IMR-90 (cell line): ENCODE measurements around the gene SYTL2. TPM values are rescaled to one million over a fixed set of nuclear protein-coding genes. Genes with fewer than 3 reads are reported as not detected.

ENCODE experiments used
- ATAC-seq: fragments of 200-7000 bp; cut with Tn5 transposase; 2 replicates; pipeline ENCODE4 v1.9.1; 2020; ENCODE audit warnings: low read depth, mild to moderate bottlenecking, moderate library complexity
- BruUV-seq: library from RNA; stranded (reverse); fragments of 400-500 nt; replicated peaks from 2 replicates; lab custom pipeline; 2021; lab: Mats Ljungman, UMichigan
- CTCF ChIA-PET: fragments of 300-600 bp; formaldehyde crosslinking; extraction: SDS; loops from one replicate; lab custom pipeline; 2021; ENCODE audit warnings: antibody characterized with exemption; lab: Yijun Ruan, JAX
- POLR2A ChIA-PET: fragments of 300-600 bp; sonication (Branson Sonifier 250); formaldehyde crosslinking; loops from one replicate; lab custom pipeline; 2022; ENCODE audit warnings: antibody characterized with exemption; ENCODE audit not compliant: unreplicated experiment; lab: Charles Lee
- DNase-seq: peaks from one replicate; pipeline ENCODE4 v3.0.0; 2013
- H2AFZ ChIP-seq: replicated peaks from 2 replicates; pipeline ENCODE3; 2013; ENCODE audit warnings: low read length, mild to moderate bottlenecking; ENCODE audit not compliant: poor library complexity
- H2AK5ac ChIP-seq: 2 replicates; pipeline ENCODE4 v1.6.1; 2013; ENCODE audit warnings: low read depth, low read length, inconsistent platforms
- H2AK9ac ChIP-seq: replicated peaks from 2 replicates; pipeline ENCODE3; 2013; ENCODE audit warnings: mild to moderate bottlenecking, low read depth, low read length, moderate library complexity; ENCODE audit not compliant: poor library complexity
- H2BK120ac ChIP-seq: 2 replicates; pipeline ENCODE4 v1.6.1; 2013; ENCODE audit warnings: low read depth, low read length, inconsistent platforms
- H2BK15ac ChIP-seq: 3 replicates; pipeline ENCODE4 v1.6.1; 2013; ENCODE audit warnings: low read depth, low read length, inconsistent platforms
- H2BK20ac ChIP-seq: 2 replicates; pipeline ENCODE4 v1.6.1; 2013; ENCODE audit warnings: low read depth, mild to moderate bottlenecking, inconsistent platforms, low read length, moderate library complexity
- H2BK5ac ChIP-seq: 2 replicates; pipeline ENCODE4 v1.6.1; 2013; ENCODE audit warnings: mild to moderate bottlenecking, low read depth, low read length, inconsistent platforms; ENCODE audit not compliant: poor library complexity, severe bottlenecking
- H3K14ac ChIP-seq: replicated peaks from 2 replicates; pipeline ENCODE4 v1.6.1; 2013; ENCODE audit warnings: low read depth, low read length, inconsistent platforms
- H3K18ac ChIP-seq: 2 replicates; pipeline ENCODE4 v1.6.1; 2013; ENCODE audit warnings: low read depth, low read length, control low read depth
- H3K23ac ChIP-seq: 2 replicates; pipeline ENCODE4 v1.6.1; 2013; ENCODE audit warnings: low read depth, low read length, inconsistent platforms
- H3K27ac ChIP-seq: 2 replicates; pipeline ENCODE4 v1.5.1; 2013; ENCODE audit warnings: mild to moderate bottlenecking, control low read depth, low read length; ENCODE audit not compliant: insufficient read depth
- H3K27me3 ChIP-seq: 2 replicates; pipeline ENCODE4 v1.6.1; 2013; ENCODE audit warnings: low read length; ENCODE audit not compliant: control insufficient read depth, insufficient read depth
- H3K36me3 ChIP-seq: 2 replicates; pipeline ENCODE4 v1.6.1; 2013; ENCODE audit warnings: low read length, mixed read lengths; ENCODE audit not compliant: control insufficient read depth, insufficient read depth
- H3K4ac ChIP-seq: 2 replicates; pipeline ENCODE4 v1.6.1; 2013; ENCODE audit warnings: low read depth, low read length, inconsistent platforms
- H3K4me1 ChIP-seq: 2 replicates; pipeline ENCODE4 v1.6.1; 2013; ENCODE audit warnings: low read length, mixed read lengths; ENCODE audit not compliant: control insufficient read depth, insufficient read depth
- H3K4me2 ChIP-seq: 2 replicates; pipeline ENCODE4 v1.6.1; 2013; ENCODE audit warnings: low read depth, mild to moderate bottlenecking, control low read depth, low read length, moderate library complexity
- H3K4me3 ChIP-seq: 2 replicates; pipeline ENCODE4 v1.5.1; 2013; ENCODE audit warnings: low read depth, mild to moderate bottlenecking, control low read depth, low read length, moderate library complexity; ENCODE audit not compliant: insufficient read depth
- H3K56ac ChIP-seq: 2 replicates; pipeline ENCODE4 v1.6.1; 2013; ENCODE audit warnings: low read length, inconsistent platforms; ENCODE audit not compliant: insufficient read depth; ENCODE audit errors: extremely low read depth
- H3K79me1 ChIP-seq, 2 experiments: 2 replicates each; pipeline ENCODE4 v1.6.1; 2013; ENCODE audit warnings: low read length in 2 of 2, inconsistent platforms in 1 of 2, low read depth in 1 of 2
- H3K9ac ChIP-seq: 2 replicates; pipeline ENCODE4 v1.6.1; 2013; ENCODE audit warnings: low read depth, low read length, control low read depth
- H3K9me1 ChIP-seq: 2 replicates; pipeline ENCODE4 v1.6.1; 2013; ENCODE audit warnings: low read length, inconsistent platforms; ENCODE audit not compliant: insufficient read depth
- H3K9me3 ChIP-seq: 2 replicates; pipeline ENCODE4 v1.6.1; 2013; ENCODE audit warnings: low read length; ENCODE audit not compliant: control insufficient read depth, insufficient read depth
- H4K20me1 ChIP-seq: 2 replicates; pipeline ENCODE4 v1.6.1; 2013; ENCODE audit warnings: low read length, inconsistent platforms; ENCODE audit not compliant: insufficient read depth
- H4K5ac ChIP-seq: 2 replicates; pipeline ENCODE4 v1.6.1; 2013; ENCODE audit warnings: mild to moderate bottlenecking, low read depth, low read length, control low read depth
- H4K8ac ChIP-seq, 2 experiments: 2 replicates each; pipeline ENCODE4 v1.6.1; 2013; ENCODE audit warnings: low read depth in 2 of 2, low read length in 2 of 2, control low read depth in 1 of 2, inconsistent platforms in 1 of 2
- H4K91ac ChIP-seq: 2 replicates; pipeline ENCODE4 v1.6.1; 2013; ENCODE audit warnings: low read depth, low read length, inconsistent platforms; ENCODE audit not compliant: insufficient read depth
- BHLHE40 ChIP-seq: fragments of 150-350 bp; IDR thresholded peaks from 2 replicates; pipeline ENCODE4 v1.6.1; 2016; ENCODE audit warnings: mild to moderate bottlenecking, low read depth, low read length
- CEBPB ChIP-seq: IDR thresholded peaks from 2 replicates; pipeline ENCODE4 v1.6.1; 2012; ENCODE audit warnings: low read depth, low read length, improper control_type of control experiment
- CHD1 ChIP-seq: IDR thresholded peaks from 2 replicates; pipeline ENCODE4 v1.6.1; 2012; ENCODE audit warnings: low read depth, low read length, improper control_type of control experiment
- CTCF ChIP-seq: conservative IDR thresholded peaks from 2 replicates; pipeline ENCODE4 v1.5.1; 2012; ENCODE audit warnings: mild to moderate bottlenecking, low read depth, low read length, improper control_type of control experiment
- ELK1 ChIP-seq: fragments of 150-350 bp; IDR thresholded peaks from 2 replicates; pipeline ENCODE4 v1.6.1; 2016; ENCODE audit warnings: low read depth, mild to moderate bottlenecking, low read length, moderate library complexity, borderline replicate concordance
- FOS ChIP-seq: fragments of 150-350 bp; IDR thresholded peaks from 2 replicates; pipeline ENCODE4 v1.6.1; 2016; ENCODE audit warnings: low read depth, low read length
- MAFK ChIP-seq: IDR thresholded peaks from 2 replicates; pipeline ENCODE4 v1.6.1; 2012; ENCODE audit warnings: low read depth, low read length, improper control_type of control experiment
- MAZ ChIP-seq: IDR thresholded peaks from 2 replicates; pipeline ENCODE4 v1.6.1; 2012; ENCODE audit warnings: low read depth, mild to moderate bottlenecking, low read length, improper control_type of control experiment, moderate library complexity, borderline replicate concordance
- MXI1 ChIP-seq: IDR thresholded peaks from 2 replicates; pipeline ENCODE4 v1.6.1; 2012; ENCODE audit warnings: low read depth, mild to moderate bottlenecking, low read length, moderate library complexity, borderline replicate concordance
- NFE2L2 ChIP-seq: fragments of 150-350 bp; IDR thresholded peaks from 2 replicates; pipeline ENCODE4 v1.6.1; 2016; ENCODE audit warnings: low read depth, mild to moderate bottlenecking, low read length
- POLR2A ChIP-seq: IDR thresholded peaks from 2 replicates; pipeline ENCODE4 v1.6.1; 2012; ENCODE audit warnings: mild to moderate bottlenecking, low read depth, low read length
- RAD21 ChIP-seq: IDR thresholded peaks from 2 replicates; pipeline ENCODE4 v1.6.1; 2012; ENCODE audit warnings: low read length, improper control_type of control experiment
- RCOR1 ChIP-seq: IDR thresholded peaks from 2 replicates; pipeline ENCODE4 v1.6.1; 2012; ENCODE audit warnings: mild to moderate bottlenecking, low read length, improper control_type of control experiment; ENCODE audit not compliant: insufficient replicate concordance
- RFX5 ChIP-seq: IDR thresholded peaks from 2 replicates; pipeline ENCODE4 v1.8.0; 2012; ENCODE audit warnings: low read depth, mild to moderate bottlenecking, low read length, moderate library complexity
- SMC3 ChIP-seq: fragments of 150-350 bp; IDR thresholded peaks from 2 replicates; pipeline ENCODE4 v1.6.1; 2016; ENCODE audit warnings: low read depth, mild to moderate bottlenecking, antibody characterized with exemption, low read length, moderate library complexity
- USF2 ChIP-seq: fragments of 150-350 bp; IDR thresholded peaks from 2 replicates; pipeline ENCODE4 v1.6.1; 2017; ENCODE audit warnings: mild to moderate bottlenecking, antibody characterized with exemption, low read length, low read depth
- WGBS, 2 experiments: methylation state at CpG; one replicate each; pipeline versions ENCODE4 v1.1.5 to v1.1.7; 2013; ENCODE audit warnings: missing lambda C conversion rate in 2 of 2; ENCODE audit not compliant: insufficient read length in 1 of 2; ENCODE audit errors: extremely low coverage in 2 of 2; 5-methylcytosine and 5-hydroxymethylcytosine counted together
- dilution Hi-C: fragments of 300-500 bp; cut with HindIII; formaldehyde crosslinking; loops from one replicate; pipeline ENCODE4 v1.14.3; 2018; ENCODE audit warnings: low sequenced_read_pairs; ENCODE audit not compliant: unreplicated experiment
- in situ Hi-C: fragments of 300-500 bp; cut with MboI; formaldehyde crosslinking; loops from 3 replicates; pipeline ENCODE4 v1.14.3; 2019; ENCODE audit warnings: low sequenced_read_pairs, inconsistent platforms, mixed read lengths
- intact Hi-C: fragments of 100-400 bp; cut with micrococcal nuclease; formaldehyde crosslinking; loops from 2 replicates; pipeline ENCODE4 v1.10.0; 2022
- polyA plus RNA-seq, 3 experiments: library from polyadenylated mRNA; depleted of rRNA; stranded (reverse); fragments of >200 nt; gene quantifications; 2 replicates each; pipeline ENCODE4 v1.2.3, GENCODE V29; 2012; ENCODE audit warnings: low replicate concordance in 1 of 3
- total RNA-seq: library from RNA; depleted of rRNA; stranded (reverse); fragments of >200 nt; gene quantifications from 2 replicates; pipeline ENCODE4 v1.2.3, GENCODE V29; 2012

Gene SYTL2
- total and polyA plus RNA-seq, 2 of the 4 experiments (the other 2 are of a cell fraction), result 45.2 to 70.0 TPM

GRCh38 chr11:85801527-85801926 lies 9.4 kb downstream of the SYTL2 start:
- Histone ChIP-seq H3K4me3 (no peak overlapping the region), H2BK120ac (no peak overlapping the region), H4K91ac (no peak overlapping the region), H3K36me3 (no peaks in the 10 kb centered on the region), H2AK9ac (no peak overlapping the region), H3K14ac (no peak overlapping the region), H3K9me1 (peaks cover 3% of the 10 kb centered on the region; the same call in 1 of the 2 replicates), H3K18ac (no peak overlapping the region), H2BK5ac (no peak overlapping the region), H3K27me3 (no peaks in the 10 kb centered on the region), H3K27ac (no peak overlapping the region), H2BK15ac (no peak overlapping the region), H3K23ac (no peak overlapping the region), H4K20me1 (no peaks in the 10 kb centered on the region), H3K9me3 (no peaks in the 10 kb centered on the region), H4K5ac (no peak overlapping the region), H3K4me1 (peaks cover 2% of the 10 kb centered on the region; the same call in 1 of the 2 replicates), H3K4me2 (no peak overlapping the region), H2BK20ac (no peak overlapping the region), H3K4ac (no peak overlapping the region), H2AK5ac (no peak overlapping the region), H4K8ac (no peak overlapping the region), H2AFZ (no peak overlapping the region), H3K56ac (no peak overlapping the region), H3K79me1 (peaks cover 14 to 18% of the 10 kb centered on the region in 2 experiments), H3K9ac (no peak overlapping the region)
- 92% methylated on average over 2 of the region's 7 CpGs; no CpG with 5 or more reads in 1 of the 2 experiments for WGBS, 2 experiments
- POLR2A ChIA-PET, result no interaction called here
- dilution Hi-C loops (no loop called here), in situ Hi-C loops (no loop called here), intact Hi-C loops (no loop called here)
- DNase-seq (no peak), ATAC-seq (no peak)
- CTCF ChIA-PET, result no interaction called here
- no peak for TF ChIP-seq RCOR1
- TF ChIP-seq NFE2L2, result no peak
- no peak for TF ChIP-seq CHD1
- TF ChIP-seq CTCF, result no peak
- TF ChIP-seq RAD21, result no peak
- TF ChIP-seq CEBPB, result no peak
- no peak for TF ChIP-seq SMC3
- TF ChIP-seq USF2, result no peak
- no peak for TF ChIP-seq BHLHE40
- TF ChIP-seq MAFK, result no peak
- TF ChIP-seq POLR2A, result no peak
- TF ChIP-seq ELK1, result no peak
- TF ChIP-seq MAZ, result no peak
- TF ChIP-seq RFX5, result no peak
- no peak for TF ChIP-seq FOS
- TF ChIP-seq MXI1, result no peak
- BruUV-seq, result no TSS peak
